ENCODE data around the gene PLCB4.

Gene PLCB4

GRCh38 chr20:9401371-9401770 is 332.5 kb downstream of the PLCB4 start:
- no peak for DNase-seq (ENCODE audit: low read depth in 2 of 2)

DNA sequence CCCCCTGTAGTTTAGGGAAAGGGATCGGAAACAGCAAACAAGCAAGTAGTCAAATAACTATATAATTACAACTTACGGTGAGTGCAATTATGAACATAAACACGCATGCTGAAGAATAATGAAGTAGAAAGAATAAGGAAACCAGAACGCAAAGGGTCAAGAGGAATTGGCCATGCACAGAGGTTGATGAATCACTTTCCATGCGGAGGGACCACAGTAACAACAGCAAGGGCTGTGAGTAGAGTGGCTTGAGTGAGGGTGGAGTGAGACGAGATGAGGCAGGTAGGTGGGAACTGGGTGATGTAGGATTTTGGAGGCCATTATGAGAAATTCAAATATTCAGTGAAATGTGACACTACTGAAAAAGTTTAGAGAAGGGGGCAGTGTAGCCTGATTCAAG is 333.3 kb downstream of the PLCB4 start:
- no peak for DNase-seq (ENCODE audit: low read depth in 2 of 2)

GRCh38 chr20:9402546-9402945 is 333.7 kb downstream of the PLCB4 start:
- no peak for DNase-seq (ENCODE audit: low read depth in 2 of 2)

- DNase-seq (ENCODE audit: low read depth in 2 of 2): no peak
Measured at GRCh38 chr20:9403448-9403847, 334.6 kb downstream of the PLCB4 start.

DNA sequence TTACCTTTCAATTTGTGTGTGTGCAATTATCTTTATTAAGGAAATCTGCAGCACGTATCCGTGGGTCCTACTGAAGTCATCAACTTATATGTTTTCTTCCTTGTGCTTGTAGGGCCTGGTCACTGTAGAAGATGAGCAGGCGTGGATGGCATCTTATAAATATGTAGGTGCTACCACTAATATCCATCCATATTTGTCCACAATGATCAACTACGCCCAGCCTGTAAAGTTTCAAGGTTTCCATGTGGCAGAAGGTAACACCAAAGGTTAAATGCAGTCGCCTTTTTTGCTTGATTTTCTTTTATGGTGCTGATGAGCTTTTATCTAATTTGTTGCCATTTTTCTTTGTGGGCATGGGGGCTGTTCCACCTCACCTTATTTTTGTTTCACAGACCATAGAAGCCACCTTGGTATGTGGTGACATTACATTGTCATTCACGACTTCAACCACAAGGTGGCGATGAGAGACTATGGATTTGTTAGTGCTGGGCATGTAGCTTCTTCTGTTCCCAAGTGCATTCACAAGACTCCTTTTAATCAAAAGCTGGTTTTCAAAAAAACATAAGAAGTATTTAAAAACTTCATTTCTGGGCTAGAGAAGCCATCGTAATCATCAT is 339.0 kb downstream of the PLCB4 start:
- DNase-seq (ENCODE audit: low read depth in 2 of 2): no peak

GRCh38 chr20:9408422-9409300 is 339.8 kb downstream of the PLCB4 start:
- no peak for DNase-seq (ENCODE audit: low read depth in 2 of 2)

DNA sequence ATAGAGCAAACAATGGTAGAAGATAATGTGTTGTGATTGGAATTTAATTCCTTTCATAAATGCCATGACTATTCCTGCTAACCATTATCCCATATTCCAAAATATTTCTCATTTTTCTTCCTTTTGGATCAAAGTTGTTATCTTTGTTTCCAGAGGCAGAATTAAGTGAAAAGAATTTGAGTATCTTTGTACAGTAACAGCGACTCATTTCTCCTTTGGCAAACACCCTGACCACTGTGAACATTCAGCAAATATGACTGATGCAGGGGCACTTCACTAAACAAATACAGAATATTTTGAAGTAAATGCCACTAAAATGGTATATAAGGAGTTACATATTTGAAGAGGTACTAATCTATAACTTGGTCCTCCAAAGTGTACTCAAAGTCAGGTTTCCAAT is 340.5 kb downstream of the PLCB4 start:
- DNase-seq (ENCODE audit: low read depth in 2 of 2): no peak

DNA sequence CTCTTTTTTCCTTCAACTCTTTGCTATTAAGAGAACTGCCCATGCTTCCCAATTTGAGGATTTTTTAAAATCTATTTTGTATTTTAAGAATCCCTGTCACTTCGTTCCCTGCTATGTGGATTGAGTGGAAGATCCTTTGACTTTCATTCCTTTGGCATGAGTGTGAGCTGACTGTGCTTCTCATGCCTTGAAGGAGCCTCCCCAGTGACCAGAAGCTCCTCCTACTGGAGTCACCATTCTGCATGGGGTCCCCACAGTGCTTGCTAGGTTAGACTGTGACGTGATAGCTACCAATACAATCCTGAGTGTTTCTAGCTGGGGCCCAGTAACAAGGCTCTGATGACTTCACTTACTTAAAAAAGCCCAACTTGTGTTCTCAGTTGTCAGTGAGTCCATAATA is 341.1 kb downstream of the PLCB4 start:
- no peak for DNase-seq (ENCODE audit: low read depth in 2 of 2)

GRCh38 chr20:9411833-9412232 is 342.9 kb downstream of the PLCB4 start:
- no peak for DNase-seq (ENCODE audit: low read depth in 2 of 2)

DNA sequence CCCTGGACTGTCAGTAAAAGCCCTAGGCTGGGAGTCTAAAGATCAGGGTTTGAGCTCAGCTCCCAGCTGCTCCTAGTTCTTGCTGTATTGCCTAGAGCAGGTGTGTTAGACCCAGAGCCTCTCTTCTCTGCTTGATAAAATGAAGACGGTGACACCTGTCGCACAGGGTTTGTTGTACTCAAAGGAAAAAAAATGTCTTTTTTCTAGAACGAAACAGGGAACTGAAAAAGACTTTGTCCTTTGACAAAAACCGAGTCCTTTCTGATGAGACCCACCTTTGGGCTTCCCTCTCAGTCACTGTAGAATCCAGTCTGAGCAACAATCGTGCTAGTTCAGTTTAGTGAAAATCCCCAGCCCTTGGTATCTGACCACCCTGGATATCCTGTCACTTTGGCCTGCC is 343.4 kb downstream of the PLCB4 start:
- DNase-seq (ENCODE audit: low read depth in 2 of 2): no peak

DNA sequence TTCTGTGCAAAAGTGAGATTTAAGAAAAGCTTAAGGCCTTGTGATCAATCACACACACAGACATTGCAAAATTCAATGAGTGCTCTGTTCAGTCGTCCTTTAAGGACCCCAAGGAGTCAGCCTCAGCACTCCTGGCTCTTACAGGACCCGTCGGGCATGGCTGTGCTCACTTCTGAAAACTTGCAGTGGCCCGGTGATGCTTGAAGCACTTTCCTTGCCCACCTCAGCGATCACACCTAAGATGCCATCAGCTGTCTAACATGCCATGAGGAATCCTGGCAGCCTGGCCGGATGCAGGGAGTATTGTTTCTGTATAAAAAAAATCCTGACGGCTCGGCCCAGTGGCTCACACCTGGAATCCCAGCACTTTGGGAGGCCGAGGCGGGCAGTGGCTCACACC is 344.1 kb downstream of the PLCB4 start:
- no peak for DNase-seq (ENCODE audit: low read depth in 2 of 2)

- DNase-seq (ENCODE audit: low read depth in 2 of 2): no peak
Measured at GRCh38 chr20:9415426-9415825, 346.5 kb downstream of the PLCB4 start.

DNA sequence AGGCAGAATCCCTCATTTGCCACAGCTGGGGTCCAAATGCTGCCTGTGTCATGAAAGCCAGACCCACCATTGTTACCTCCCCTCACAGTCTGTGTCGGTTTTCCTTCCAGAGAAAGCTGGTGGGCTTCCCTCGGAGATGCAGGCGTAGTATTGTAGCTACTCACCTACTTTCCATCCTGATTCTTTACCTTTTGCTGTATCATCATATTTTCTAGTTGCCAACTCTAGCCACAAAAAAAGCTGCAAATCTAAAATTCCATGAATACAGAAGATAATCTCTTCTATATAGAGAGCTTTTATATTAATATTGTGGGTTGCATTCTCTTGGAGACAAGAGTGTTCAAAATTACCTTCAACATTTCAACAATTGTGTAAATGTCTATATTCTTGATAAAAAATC is 347.5 kb downstream of the PLCB4 start:
- no peak for DNase-seq (ENCODE audit: low read depth in 2 of 2)

- no peak for DNase-seq (ENCODE audit: low read depth in 2 of 2)
Measured at GRCh38 chr20:9417665-9418064, 348.8 kb downstream of the PLCB4 start.

DNA sequence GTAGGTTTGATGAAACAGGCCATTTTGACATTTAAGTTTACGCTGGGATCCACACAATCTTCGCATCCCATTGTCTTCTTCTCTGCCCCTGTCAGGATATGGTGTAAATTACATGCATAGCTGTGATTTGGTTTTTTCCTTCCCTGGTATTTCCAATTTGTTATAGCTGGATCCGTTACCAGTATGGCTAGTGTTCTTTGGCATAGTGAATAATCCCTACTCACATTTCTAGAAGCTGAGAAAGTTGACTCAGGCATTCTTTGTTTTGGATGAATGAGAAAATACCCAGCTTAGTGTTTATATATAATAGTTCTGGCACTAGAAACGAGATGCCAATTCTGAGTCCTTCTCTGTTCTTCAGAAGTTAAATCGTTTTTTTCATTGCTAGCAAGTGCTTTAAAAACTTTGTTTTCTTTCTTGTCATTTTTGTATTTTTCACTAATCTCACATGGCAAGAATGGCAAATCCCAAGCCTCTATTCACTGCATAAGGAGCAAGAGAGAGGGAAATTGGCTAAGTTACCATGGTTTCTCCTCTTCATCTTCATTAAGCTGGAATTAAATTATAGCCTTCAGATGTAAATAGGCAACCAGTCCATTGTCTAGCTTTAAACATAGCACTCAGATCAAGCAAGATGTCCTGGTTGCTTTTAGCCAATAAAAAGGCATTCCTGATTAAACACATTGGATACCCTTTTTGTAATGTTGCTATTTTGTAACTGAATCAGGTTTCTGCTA is 353.6 kb downstream of the PLCB4 start:
- DNase-seq (ENCODE audit: low read depth in 2 of 2): no peak

DNA sequence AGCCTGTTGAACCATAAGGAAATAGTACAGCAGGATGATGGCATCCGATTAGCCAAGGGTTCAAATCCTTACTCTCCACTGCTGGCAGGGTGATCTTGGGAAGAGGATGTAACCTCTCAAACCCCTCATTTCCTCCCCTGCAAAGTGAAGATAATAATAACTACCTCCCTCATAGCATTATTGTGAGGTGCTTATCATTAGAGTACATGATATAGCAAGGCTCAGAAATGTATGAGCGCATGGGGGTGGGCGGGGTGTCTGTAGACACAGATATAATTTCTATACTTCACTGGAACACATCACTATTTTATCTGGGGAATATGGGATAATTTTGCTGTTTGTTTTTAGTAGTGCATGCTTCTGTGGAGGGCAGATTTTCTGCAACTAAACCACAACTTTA is 355.7 kb downstream of the PLCB4 start:
- DNase-seq (ENCODE audit: low read depth in 2 of 2): no peak

DNA sequence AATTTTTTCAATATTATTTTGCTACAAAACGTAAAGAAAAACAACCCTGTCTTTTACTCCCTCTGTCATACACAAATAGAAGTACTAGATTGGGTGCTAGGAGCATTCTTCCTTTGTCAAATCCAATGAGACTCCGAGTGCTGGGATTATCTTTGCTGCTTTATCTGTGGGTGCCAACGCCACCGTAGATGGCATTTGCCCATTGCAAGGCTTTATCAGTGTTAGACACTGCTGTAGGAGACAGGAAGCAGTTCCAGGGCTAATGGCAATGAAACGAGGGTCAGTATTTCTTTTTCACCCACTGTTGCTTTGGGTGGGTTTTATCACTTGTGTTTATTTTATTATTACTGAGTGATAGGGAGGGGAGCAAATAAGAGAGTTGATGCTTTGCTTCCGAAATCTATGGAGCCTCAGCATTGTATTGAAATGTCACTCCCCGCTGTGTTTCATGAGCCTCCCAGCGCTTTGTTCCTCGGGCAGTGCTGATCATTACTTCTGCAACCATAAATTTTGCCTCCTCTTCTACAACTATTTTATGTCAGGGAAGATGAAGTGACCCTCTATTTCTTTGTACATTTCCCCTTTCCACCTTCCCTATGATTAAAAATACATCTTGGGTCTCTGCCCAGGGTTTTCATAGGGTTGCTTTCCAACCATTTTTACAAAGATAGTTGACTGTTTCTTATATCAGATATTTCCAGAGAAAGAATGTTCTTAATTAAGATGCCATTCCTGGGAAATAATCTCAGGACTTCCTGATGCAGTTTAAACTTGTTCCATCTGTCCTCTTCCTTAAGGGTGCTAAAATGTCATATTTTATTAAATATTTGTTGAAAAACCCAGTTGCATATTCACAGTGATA is 358.8 kb downstream of the PLCB4 start:
- DNase-seq (ENCODE audit: low read depth in 2 of 2): no peak

DNA sequence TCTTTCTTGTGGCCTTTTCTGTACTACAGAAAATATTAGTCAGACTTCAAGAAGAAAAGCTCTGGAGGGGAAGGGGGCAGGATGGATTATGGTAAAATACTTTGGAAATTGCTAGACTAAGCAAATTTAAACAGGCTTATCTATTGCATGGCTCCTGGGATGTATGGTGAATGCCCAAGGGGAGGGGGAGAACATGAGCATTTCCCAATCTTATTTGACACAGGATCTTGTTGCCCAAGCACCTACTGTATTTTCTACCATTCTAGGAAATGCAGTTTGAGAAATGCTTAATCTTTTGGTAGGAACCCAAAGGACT is 359.4 kb downstream of the PLCB4 start:
- no peak for DNase-seq (ENCODE audit: low read depth in 2 of 2)

- no peak for DNase-seq (ENCODE audit: low read depth in 2 of 2)
Measured at GRCh38 chr20:9439806-9440205, 370.9 kb downstream of the PLCB4 start.

- no peak for DNase-seq (ENCODE audit: low read depth in 2 of 2)
Measured at GRCh38 chr20:9440892-9441291, 372.0 kb downstream of the PLCB4 start.

- no peak for DNase-seq (ENCODE audit: low read depth in 2 of 2)
Measured at GRCh38 chr20:9441948-9442347, 373.1 kb downstream of the PLCB4 start.

- no peak for DNase-seq (ENCODE audit: low read depth in 2 of 2)
Measured at GRCh38 chr20:9442858-9443257, 374.0 kb downstream of the PLCB4 start.

Data from stimulated activated CD4-positive, alpha-beta T cell treated with anti-CD3 and anti-CD28 coated beads, Interleukin-1b, Interleukin-23, amount 100 ng/mL, for 4 hours (primary cell).